ENCODE results near the gene MT2A.

DNA sequence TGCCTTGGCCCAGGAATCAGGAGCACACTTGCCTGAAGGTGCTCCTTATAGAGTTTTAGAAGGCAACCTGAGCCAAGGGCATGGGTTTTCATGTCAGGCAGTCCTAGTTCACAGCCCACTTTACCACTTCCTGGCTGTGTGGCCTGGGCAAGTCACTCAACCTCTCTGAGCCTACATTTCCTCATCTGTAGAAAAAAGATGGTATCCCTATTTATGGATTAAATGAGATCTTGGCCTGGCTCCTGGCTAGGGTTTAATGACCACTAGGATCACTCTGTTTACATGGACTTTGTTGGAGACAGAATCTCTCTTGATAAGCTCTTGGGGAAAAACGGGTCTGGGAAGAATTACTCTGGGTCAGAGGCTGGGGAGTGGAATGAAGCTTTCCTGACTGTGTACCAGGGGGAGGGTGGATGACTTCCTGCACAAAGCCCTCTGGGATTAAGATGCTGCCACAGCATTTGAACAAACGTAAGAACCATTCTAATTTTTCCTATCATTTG, 2.3 kb downstream of the MT2A start:
- no peak for TF ChIP-seq GATA2 (IDR thresholded peaks at IDR 0.05; ENCODE audit: low read depth, low read length)
- TF ChIP-seq GATA3 (IDR thresholded peaks at IDR 0.05; ENCODE audit: low read depth, low read length) = no peak
